ENCODE measurements around the gene GMFB. TPM values are rescaled to one million over a fixed set of nuclear protein-coding genes. Genes with fewer than 3 reads are reported as not detected.
A peak's percentile ranks its signal among the peaks of the same experiment; 100 is the strongest.
"Not testable (repeated sequence)": the region's sequence is repeated elsewhere in the genome, so short reads cannot be mapped to it uniquely, and the experiment has no call there.

Gene GMFB
- total RNA-seq, 1 donor, result 142 TPM

- no peak overlapping the region for H3K4me3 ChIP-seq (ENCODE audit: low read depth, low read length)
- DNase-seq (ENCODE audit: low read depth), result no peak
- TF ChIP-seq CTCF (IDR thresholded peaks at IDR 0.05; ENCODE audit: insufficient read depth, low read depth, low read length), result no peak
Measured at GRCh38 chr14:54457609-54457996, 31.2 kb downstream of the GMFB start.

GRCh38 chr14:54456820-54457608, 31.8 kb downstream of the GMFB start:
- not testable (repeated sequence) for DNase-seq (ENCODE audit: low read depth); H3K4me3 ChIP-seq (ENCODE audit: low read depth, low read length)

- no peak for TF ChIP-seq CTCF (IDR thresholded peaks at IDR 0.05; ENCODE audit: insufficient read depth, low read depth, low read length)
- no peak overlapping the region for H3K4me3 ChIP-seq (ENCODE audit: low read depth, low read length)
- DNase-seq (ENCODE audit: low read depth), result no peak
Measured at GRCh38 chr14:54455363-54455762, 33.4 kb downstream of the GMFB start.

- not testable (repeated sequence) for DNase-seq (ENCODE audit: low read depth); H3K4me3 ChIP-seq (ENCODE audit: low read depth, low read length)
Measured at GRCh38 chr14:54453990-54454389, 34.8 kb downstream of the GMFB start.

GRCh38 chr14:54453252-54453651, 35.5 kb downstream of the GMFB start:
- TF ChIP-seq CTCF (IDR thresholded peaks at IDR 0.05; ENCODE audit: insufficient read depth, low read depth, low read length), result no peak
- no peak overlapping the region for H3K4me3 ChIP-seq (ENCODE audit: low read depth, low read length)
- DNase-seq (ENCODE audit: low read depth), result no peak

GRCh38 chr14:54451961-54452360, 36.8 kb downstream of the GMFB start:
- DNase-seq (ENCODE audit: low read depth), result no peak
- no peak for TF ChIP-seq CTCF (IDR thresholded peaks at IDR 0.05; ENCODE audit: insufficient read depth, low read depth, low read length)
- no peak overlapping the region for H3K4me3 ChIP-seq (ENCODE audit: low read depth, low read length)

GRCh38 chr14:54451121-54451601, 37.6 kb downstream of the GMFB start:
- no peak for TF ChIP-seq CTCF (IDR thresholded peaks at IDR 0.05; ENCODE audit: insufficient read depth, low read depth, low read length)
- no peak overlapping the region for H3K4me3 ChIP-seq (ENCODE audit: low read depth, low read length)
- DNase-seq (ENCODE audit: low read depth), result no peak

- no peak for TF ChIP-seq CTCF (IDR thresholded peaks at IDR 0.05; ENCODE audit: insufficient read depth, low read depth, low read length)
- no peak overlapping the region for H3K4me3 ChIP-seq (ENCODE audit: low read depth, low read length)
- DNase-seq (ENCODE audit: low read depth), result peak; percentile 83
Measured at GRCh38 chr14:54450535-54450934, 38.2 kb downstream of the GMFB start.

Measured in fibroblast of villous mesenchyme (primary cell).